K562 (cell line): ENCODE data around the gene LHFPL5. TPM values are rescaled to one million over a fixed set of nuclear protein-coding genes. Genes with fewer than 3 reads are reported as not detected.
A peak's percentile ranks its signal among the peaks of the same experiment; 100 is the strongest.

Experiments
- ADNP ChIP-seq: fragments of 200-800 bp; sonication (Bioruptor generic); IDR thresholded peaks from 2 replicates; pipeline ENCODE4 v1.6.1; 2016; ENCODE audit warnings: missing genetic modification characterization, missing compliant biosample characterization
- ATF2 ChIP-seq: sonication (generic); formaldehyde crosslinking; IDR thresholded peaks from 2 replicates; pipeline ENCODE4 v1.8.1; 2022; ENCODE audit warnings: missing genetic modification reagents
- BDP1 ChIP-seq: IDR thresholded peaks from 3 replicates; pipeline ENCODE4 v1.6.1; 2011; ENCODE audit not compliant: insufficient read length, insufficient read depth
- BRCA1 ChIP-seq, 2 experiments: fragments of 450-650 bp in 1 of 2; sonication (generic) in 1 of 2; formaldehyde crosslinking in 1 of 2; IDR thresholded peaks; 2 replicates each; pipeline versions ENCODE4 v1.5.0 to v1.6.1; 2017 to 2020; ENCODE audit warnings: mild to moderate bottlenecking in 1 of 2, missing genetic modification reagents in 1 of 2
- HINFP ChIP-seq: fragments of 450-650 bp; conservative IDR thresholded peaks from 2 replicates; pipeline ENCODE4 v1.6.1; 2016; ENCODE audit warnings: missing genetic modification characterization, low read depth, mild to moderate bottlenecking, control low read depth, missing compliant biosample characterization
- ILF3 ChIP-seq: fragments of 450-650 bp; IDR thresholded peaks from 2 replicates; pipeline ENCODE4 v1.6.1; 2018; ENCODE audit warnings: antibody characterized with exemption, mild to moderate bottlenecking, moderate library complexity, borderline replicate concordance
- KHSRP ChIP-seq: fragments of 450-650 bp; IDR thresholded peaks from 2 replicates; pipeline ENCODE4 v1.6.1; 2017
- MAFF ChIP-seq: IDR thresholded peaks from 2 replicates; pipeline ENCODE4 v1.6.1; 2012; ENCODE audit warnings: low read length, improper control_type of control experiment
- MAFK ChIP-seq: IDR thresholded peaks from 2 replicates; pipeline ENCODE4 v1.6.1; 2011; ENCODE audit warnings: low read length, improper control_type of control experiment
- MXD1 ChIP-seq: fragments of 250-450 bp; sonication (Bioruptor Pico); IDR thresholded peaks from 2 replicates; pipeline ENCODE4 v1.8.0; 2021; ENCODE audit warnings: borderline replicate concordance, mild to moderate bottlenecking, moderate library complexity; ENCODE audit not compliant: poor library complexity, severe bottlenecking
- NBN ChIP-seq: fragments of 450-650 bp; IDR thresholded peaks from 2 replicates; pipeline ENCODE4 v1.6.1; 2016; ENCODE audit warnings: low read depth, mild to moderate bottlenecking
- NFATC3 ChIP-seq: fragments of 450-650 bp; IDR thresholded peaks from 2 replicates; pipeline ENCODE4 v1.6.1; 2017; ENCODE audit warnings: mild to moderate bottlenecking
- NRF1 ChIP-seq, 2 experiments: fragments of 450-650 bp; IDR thresholded peaks in 1 of 2; conservative IDR thresholded peaks in 1 of 2; 2 replicates each; pipeline ENCODE4 v1.6.1; 2014; ENCODE audit warnings: mild to moderate bottlenecking in 2 of 2
- SRF ChIP-seq, 2 experiments: fragments of 250-450, 450-650 bp in 1 of 2; sonication (Bioruptor Pico) in 1 of 2; sonication (generic) in 1 of 2; formaldehyde crosslinking; IDR thresholded peaks; 2 replicates each; pipeline versions ENCODE4 v1.5.0 to v1.5.1; 2020 to 2022; ENCODE audit warnings: mild to moderate bottlenecking in 1 of 2, missing genetic modification reagents in 1 of 2
- TEAD4 ChIP-seq, 2 experiments: sonication (generic) in 1 of 2; formaldehyde crosslinking in 1 of 2; IDR thresholded peaks; 2 replicates each; pipeline versions ENCODE4 v1.6.1 to v1.8.0; 2012 to 2022; ENCODE audit warnings: borderline replicate concordance in 1 of 2, inconsistent platforms in 1 of 2, low read length in 1 of 2, mild to moderate bottlenecking in 1 of 2, missing genetic modification reagents in 1 of 2
- XRCC4 ChIP-seq: IDR thresholded peaks from one replicate; pipeline ENCODE4 v1.6.1; 2011; ENCODE audit not compliant: insufficient read depth, insufficient read length; ENCODE audit errors: extremely low read depth
- ZBTB33 ChIP-seq: sonication (generic); formaldehyde crosslinking; IDR thresholded peaks from 2 replicates; pipeline ENCODE4 v1.8.1; 2023; ENCODE audit warnings: mild to moderate bottlenecking, missing genetic modification reagents
- ZC3H4 ChIP-seq: sonication (generic); formaldehyde crosslinking; IDR thresholded peaks from 2 replicates; pipeline ENCODE4 v1.9.0; 2021; ENCODE audit warnings: missing genetic modification reagents, borderline replicate concordance
- ZFP30 ChIP-seq: fragments of 250-450 bp; sonication (Bioruptor Pico); IDR thresholded peaks from 2 replicates; pipeline ENCODE4 v1.8.0; 2022; ENCODE audit warnings: moderate library complexity, mild to moderate bottlenecking, inconsistent platforms, borderline replicate concordance
- ZNF174 ChIP-seq: fragments of 250-450 bp; sonication (Bioruptor Pico); IDR thresholded peaks from 2 replicates; pipeline ENCODE4 v1.4.0; 2020; ENCODE audit warnings: mild to moderate bottlenecking
- ZNF316 ChIP-seq: fragments of 450-650 bp; IDR thresholded peaks from 2 replicates; pipeline ENCODE4 v1.6.1; 2016
- ZNF324 ChIP-seq: fragments of 250-450 bp; sonication (Bioruptor Pico); IDR thresholded peaks from 2 replicates; pipeline ENCODE4 v1.4.0; 2020; ENCODE audit warnings: mild to moderate bottlenecking
- ZNF384 ChIP-seq: IDR thresholded peaks from 2 replicates; pipeline ENCODE4 v1.6.1; 2012; ENCODE audit warnings: low read depth, low read length, improper control_type of control experiment
- polyA plus RNA-seq, 8 experiments: library from polyadenylated mRNA; depleted of rRNA in 4 of 8; stranded (reverse) in 5 of 8; unstranded in 3 of 8; fragments of >200 nt; fragmentation: Nextera tagmentation in 2 of 8; fragmentation: Illumina TruSeq in 1 of 8; extraction: Ambion mirVana in 2 of 8; extraction: Trizol in 1 of 8; gene quantifications; 2 replicates each; pipeline versions ENCODE4 v1.2.1 to v1.2.3, GENCODE V29; 2011 to 2014; ENCODE audit warnings: inconsistent platforms in 1 of 8, missing spikeins in 1 of 8
- total RNA-seq, 7 experiments: library from RNA; depleted of rRNA in 6 of 7; stranded (reverse); fragments of >200 nt in 6 of 7; fragmentation: Illumina TruSeq in 2 of 7; extraction: Trizol in 2 of 7; gene quantifications; 2 replicates each; pipeline versions ENCODE4 v1.2.1 to v1.2.3, GENCODE V29; 2011 to 2021; ENCODE audit warnings: low replicate concordance in 1 of 7

The LHFPL5 gene
- total and polyA plus RNA-seq, 9 of the 15 experiments (the other 6 are each of a cell fraction or from before 2014, with no cell fraction given) = not detected

GRCh38 chr6:35794536-35795452 is 10.4 kb upstream of the LHFPL5 start (continued):
- TF ChIP-seq MXD1 (CRISPR knock-in tag) (no peak), ZNF174 (CRISPR knock-in tag) (no peak), TEAD4 (IDR thresholded peaks at IDR 0.05; ENCODE audit: low read length) (no peak), TEAD4 (CRISPR knock-in tag; IDR thresholded peaks at IDR 0.05; ENCODE audit: borderline replicate concordance) (0 out of 2 replicates have a peak, but pooled peaks have one; percentile 42), XRCC4 (no peak), ATF2 (CRISPR knock-in tag) (no peak), NBN (no peak), BRCA1 (IDR thresholded peaks at IDR 0.05) (no peak), BRCA1 (CRISPR knock-in tag; IDR thresholded peaks at IDR 0.05) (no peak), NFATC3 (no peak), SRF (CRISPR knock-in tag; IDR thresholded peaks at IDR 0.05) (peak in 1 of 2 experiments; percentile 13; a peak in 1 of 4 replicates), KHSRP (no peak), HINFP (tag) (no peak), NRF1 (conservative IDR thresholded peaks at IDR 0.05 in 1 of 2, IDR thresholded peaks at IDR 0.05 in 1 of 2) (peak; percentile 64 to 72), ZBTB33 (no peak), ZFP30 (CRISPR knock-in tag) (no peak), ZNF324 (CRISPR knock-in tag) (no peak), ZNF316 (peak; percentile 94), ADNP (tag) (no peak), BDP1 (no peak), MAFK (peak; percentile 66; the same call in 1 of the 2 replicates), ZC3H4 (0 out of 2 replicates have a peak, but pooled peaks have one; percentile 32), ILF3 (no peak), MAFF (peak; percentile 45; the same call in 1 of the 2 replicates), ZNF384 (no peak)
